H1 (cell line): ENCODE measurements around the gene PUSL1. TPM values are rescaled to one million over a fixed set of nuclear protein-coding genes. Genes with fewer than 3 reads are reported as not detected.

ENCODE experiments used
- CTCF ChIA-PET: fragments of 300-600 bp; sonication (Branson Sonifier 250); formaldehyde crosslinking; loops from one replicate; lab custom pipeline; 2021; ENCODE audit not compliant: partially characterized antibody; lab: Charles Lee
- POLR2A ChIA-PET: fragments of 300-600 bp; sonication (Branson Sonifier 250); formaldehyde crosslinking; loops from one replicate; lab custom pipeline; 2021; ENCODE audit warnings: inconsistent platforms; ENCODE audit not compliant: partially characterized antibody; lab: Charles Lee
- DNase-seq, 2 experiments: peaks; one replicate each; pipeline versions ENCODE4 v3.0.0 to v3.0.0-alpha.2; 2010 to 2022; ENCODE audit warnings: low spot score in 2 of 2, low read depth in 1 of 2, mixed read lengths in 1 of 2
- FAIRE-seq: peaks from 2 replicates; lab custom pipeline; 2011; peaks lifted over from hg19 to GRCh38; lab: Jason Lieb, UNC
- H2AFZ ChIP-seq: 2 replicates; pipeline ENCODE4 v1.8.1; 2012; ENCODE audit warnings: low read length, inconsistent platforms
- H2AK5ac ChIP-seq: 2 replicates; pipeline ENCODE4 v1.6.1; 2013; ENCODE audit warnings: low read depth, low read length
- H2BK120ac ChIP-seq: replicated peaks from 2 replicates; pipeline ENCODE3; 2013; ENCODE audit warnings: low read depth, low read length, inconsistent platforms
- H2BK12ac ChIP-seq: 2 replicates; pipeline ENCODE4 v1.6.1; 2013; ENCODE audit warnings: low read depth, low read length
- H2BK15ac ChIP-seq: 2 replicates; pipeline ENCODE4 v1.6.1; 2013; ENCODE audit warnings: low read length
- H2BK20ac ChIP-seq: 2 replicates; pipeline ENCODE4 v1.6.1; 2013; ENCODE audit warnings: low read length
- H2BK5ac ChIP-seq: 2 replicates; pipeline ENCODE4 v1.6.1; 2013; ENCODE audit warnings: low read depth, low read length
- H3K14ac ChIP-seq: 2 replicates; pipeline ENCODE4 v1.6.1; 2013; ENCODE audit warnings: inconsistent platforms; ENCODE audit not compliant: insufficient read length
- H3K18ac ChIP-seq: 2 replicates; pipeline ENCODE4 v1.6.1; 2013; ENCODE audit warnings: low read length; ENCODE audit errors: extremely low read depth
- H3K23ac ChIP-seq: 2 replicates; pipeline ENCODE4 v1.6.1; 2013; ENCODE audit warnings: inconsistent platforms; ENCODE audit not compliant: insufficient read length
- H3K23me2 ChIP-seq: 2 replicates; pipeline ENCODE4 v1.6.1; 2013; ENCODE audit warnings: low read depth, low read length
- H3K27ac ChIP-seq: 2 replicates; pipeline ENCODE4 v1.6.1; 2011; ENCODE audit warnings: low read depth, low read length, inconsistent platforms
- H3K27me3 ChIP-seq, 4 experiments: replicated peaks in 1 of 4; 1 replicate in 1 of 4; 2 replicates in 3 of 4; pipeline versions ENCODE4 v1.6.1 to v1.8.1; 2011 to 2013; ENCODE audit warnings: low read length in 3 of 4, mild to moderate bottlenecking in 3 of 4, inconsistent platforms in 2 of 4, mixed read lengths in 2 of 4, moderate library complexity in 1 of 4; ENCODE audit not compliant: control insufficient read depth in 3 of 4, insufficient read depth in 3 of 4; ENCODE audit errors: extremely low read depth in 1 of 4
- H3K36me3 ChIP-seq, 4 experiments: 2 replicates each; pipeline versions ENCODE4 v1.6.1 to v1.8.1; 2011 to 2013; ENCODE audit warnings: mild to moderate bottlenecking in 4 of 4, low read length in 3 of 4, moderate library complexity in 2 of 4, control low read depth in 1 of 4, inconsistent platforms in 1 of 4; ENCODE audit not compliant: insufficient read depth in 4 of 4, control insufficient read depth in 2 of 4
- H3K4ac ChIP-seq: replicated peaks from 2 replicates; pipeline ENCODE3; 2013; ENCODE audit warnings: low read length, low read depth, mixed read lengths, inconsistent platforms; ENCODE audit not compliant: insufficient read length
- H3K4me1 ChIP-seq, 4 experiments: replicated peaks in 1 of 4; 1 replicate in 1 of 4; 2 replicates in 3 of 4; pipeline versions ENCODE4 v1.6.1 to v1.8.1; 2011 to 2013; ENCODE audit warnings: low read length in 3 of 4, inconsistent platforms in 2 of 4, mixed read lengths in 1 of 4; ENCODE audit not compliant: insufficient read depth in 4 of 4, control insufficient read depth in 3 of 4
- H3K4me2 ChIP-seq, 2 experiments: 2 replicates each; pipeline versions ENCODE4 v1.6.1 to v1.8.1; 2011 to 2013; ENCODE audit warnings: low read depth in 2 of 2, low read length in 2 of 2, control low read depth in 1 of 2, inconsistent platforms in 1 of 2, mild to moderate bottlenecking in 1 of 2; ENCODE audit not compliant: insufficient read depth in 1 of 2
- H3K4me3 ChIP-seq, 4 experiments: fragments of 200-600, 300-600 bp in 1 of 4; sonication (generic), shearing (Covaris generic), sonication (Bioruptor Twin) in 1 of 4; 2 replicates each; pipeline versions ENCODE4 v1.5.1 to v1.8.1; 2011 to 2016; ENCODE audit warnings: low read length in 4 of 4, low read depth in 3 of 4, control low read depth in 2 of 4, inconsistent platforms in 2 of 4, mild to moderate bottlenecking in 2 of 4, mixed read lengths in 1 of 4, moderate library complexity in 1 of 4; ENCODE audit not compliant: insufficient read depth in 2 of 4; ENCODE audit errors: extremely low read depth in 1 of 4
- H3K56ac ChIP-seq: replicated peaks from 2 replicates; pipeline ENCODE3; 2013; ENCODE audit warnings: low read depth, mild to moderate bottlenecking, mixed read lengths, low read length, inconsistent platforms; ENCODE audit not compliant: insufficient read length
- H3K79me1 ChIP-seq: 2 replicates; pipeline ENCODE4 v1.6.1; 2013; ENCODE audit warnings: low read depth, low read length, control low read depth
- H3K79me2 ChIP-seq, 2 experiments: 2 replicates each; pipeline versions ENCODE4 v1.6.1 to v1.8.1; 2012 to 2013; ENCODE audit warnings: low read length in 2 of 2, mild to moderate bottlenecking in 2 of 2, inconsistent platforms in 1 of 2; ENCODE audit not compliant: insufficient read depth in 2 of 2, control insufficient read depth in 1 of 2
- H3K9ac ChIP-seq, 4 experiments: replicated peaks in 1 of 4; 1 replicate in 1 of 4; 2 replicates in 3 of 4; pipeline versions ENCODE4 v1.6.1 to v1.8.1; 2011 to 2013; ENCODE audit warnings: low read depth in 3 of 4, low read length in 3 of 4, control low read depth in 2 of 4, mild to moderate bottlenecking in 2 of 4, moderate library complexity in 2 of 4, inconsistent platforms in 1 of 4; ENCODE audit errors: extremely low read depth in 1 of 4
- H3K9me3 ChIP-seq, 2 experiments: 2 replicates each; pipeline versions ENCODE4 v1.6.1 to v1.8.1; 2012 to 2013; ENCODE audit warnings: mild to moderate bottlenecking in 2 of 2, moderate library complexity in 2 of 2, control low read depth in 1 of 2, inconsistent platforms in 1 of 2, low read depth in 1 of 2, low read length in 1 of 2, mixed read lengths in 1 of 2; ENCODE audit not compliant: insufficient read depth in 2 of 2
- H4K20me1 ChIP-seq, 2 experiments: replicated peaks in 1 of 2; 2 replicates each; pipeline versions ENCODE3 to v1.8.1; 2011 to 2013; ENCODE audit warnings: inconsistent platforms in 2 of 2, low read length in 2 of 2, mild to moderate bottlenecking in 1 of 2; ENCODE audit not compliant: insufficient read depth in 2 of 2, control insufficient read depth in 1 of 2
- H4K5ac ChIP-seq: 2 replicates; pipeline ENCODE4 v1.6.1; 2013; ENCODE audit warnings: low read length, low read depth, mixed read lengths, inconsistent platforms; ENCODE audit not compliant: insufficient read length
- H4K8ac ChIP-seq: 2 replicates; pipeline ENCODE4 v1.8.0; 2013; ENCODE audit warnings: mild to moderate bottlenecking, moderate library complexity, low read length, inconsistent platforms; ENCODE audit not compliant: insufficient read depth; ENCODE audit errors: extremely low read depth
- H4K91ac ChIP-seq: replicated peaks from 2 replicates; pipeline ENCODE3; 2013; ENCODE audit warnings: low read length, mixed read lengths, inconsistent platforms; ENCODE audit not compliant: insufficient read length
- EP300 ChIP-seq, 2 experiments: IDR thresholded peaks; 1 replicate in 1 of 2; 2 replicates in 1 of 2; pipeline ENCODE4 v1.6.1; 2011 to 2012; ENCODE audit warnings: low read depth in 2 of 2, low read length in 2 of 2, mild to moderate bottlenecking in 2 of 2, borderline replicate concordance in 1 of 2, inconsistent platforms in 1 of 2, moderate library complexity in 1 of 2
- KDM1A ChIP-seq: fragments of 200-600, 300-600 bp; sonication (generic); IDR thresholded peaks from 2 replicates; pipeline ENCODE4 v1.7.1; 2016; ENCODE audit warnings: mild to moderate bottlenecking, low read length, borderline replicate concordance
- RBBP5 ChIP-seq: IDR thresholded peaks from 2 replicates; pipeline ENCODE4 v1.7.1; 2012; ENCODE audit warnings: low read depth, mild to moderate bottlenecking, inconsistent platforms, low read length, moderate library complexity, borderline replicate concordance
- TAF7 ChIP-seq: optimal IDR thresholded peaks from 2 replicates; pipeline ENCODE3; 2011; ENCODE audit warnings: low read depth, mild to moderate bottlenecking, inconsistent platforms, low read length, moderate library complexity, borderline replicate concordance
- WGBS, 2 experiments: shearing (Covaris generic) in 1 of 2; methylation state at CpG; one replicate each; pipeline versions ENCODE4 v1.1.6 to v1.1.7; 2013 to 2015; ENCODE audit warnings: low lambda C conversion rate in 2 of 2, mixed read lengths in 2 of 2, inconsistent platforms in 1 of 2, low coverage in 1 of 2, missing lambda C conversion rate in 1 of 2; ENCODE audit not compliant: insufficient replicate concordance in 2 of 2, insufficient coverage in 1 of 2, insufficient read length in 1 of 2; ENCODE audit errors: extremely low coverage in 1 of 2, missing lambda C conversion rate in 1 of 2; 5-methylcytosine and 5-hydroxymethylcytosine counted together
- polyA plus RNA-seq, 7 experiments: library from polyadenylated mRNA; depleted of rRNA in 3 of 7; stranded (reverse) in 5 of 7; unstranded in 2 of 7; fragments of >200 nt in 5 of 7; fragments of 200-250 nt in 2 of 7; gene quantifications; 1 replicate in 5 of 7; 2 replicates in 1 of 7; 4 replicates in 1 of 7; pipeline versions ENCODE4 v1.2.1 to v1.2.3, GENCODE V29; 2011 to 2013; ENCODE audit warnings: missing spikeins in 2 of 7, mixed read lengths in 2 of 7
- total RNA-seq: library from RNA; stranded (reverse); fragmentation: NEBNext Ultra II Directional; extraction: Animal tissue kit (Norgen Biotek cat#: 25700); gene quantifications from 2 replicates; pipeline ENCODE4 v1.2.1, GENCODE V29; 2021

Gene PUSL1
- total and polyA plus RNA-seq, 2 of the 8 experiments (the other 6 are each of a cell fraction or from before 2014, with no cell fraction given), result 38.8 to 87.4 TPM

- TF ChIP-seq KDM1A, result no peak
- no peak for TF ChIP-seq RBBP5
- TF ChIP-seq TAF7, result no peak
- TF ChIP-seq EP300 (IDR thresholded peaks at IDR 0.05; ENCODE audit: borderline replicate concordance in 1 of 2, low read depth in 2 of 2, low read length in 2 of 2), result no peak
- H3K9ac ChIP-seq, result no peak overlapping the region
- FAIRE-seq (no peak), DNase-seq (no peak)
- H3K4me3 ChIP-seq, result no peak overlapping the region
- peaks cover 0 to 12% (median 0%) of the 10 kb centered on the region in 4 experiments; a peak in 2 of 7 replicates for H3K4me1 ChIP-seq
- no peaks in the 10 kb centered on the region for H3K79me1 ChIP-seq
- H4K91ac ChIP-seq, result peak overlapping the region; percentile 65
- H3K23me2 ChIP-seq, result no peaks in the 10 kb centered on the region
- H2BK15ac ChIP-seq, result no peak overlapping the region
- peaks cover 6 to 14% of the 10 kb centered on the region in 2 experiments for H4K20me1 ChIP-seq
- ChIA-PET POLR2A (interaction anchor here (0.6 to 1.7 kb wide), 5 partner anchors 9 to 35 kb away, joined by 3 to 6 read pairs (median 4); partner anchors contain the start of gene TAS1R3), CTCF (interaction anchor here (0.8 to 1.1 kb wide), 3 partner anchors 9 to 64 kb away, joined by 3 to 5 read pairs (median 3); partner anchors contain the start of genes B3GALT6 and SDF4)
- H3K27me3 ChIP-seq, result peaks cover 0 to 3% (median 0%) of the 10 kb centered on the region in 4 experiments; a peak in 1 of 7 replicates
- peak overlapping the region; percentile 60; the same call in 1 of the 2 replicates for H2BK5ac ChIP-seq
- 93% methylated on average over 50 of the region's 62 CpGs; no CpG with 5 or more reads in 1 of the 2 experiments for WGBS, 2 experiments
- no peak overlapping the region for H4K5ac ChIP-seq
- H3K9me3 ChIP-seq, result no peaks in the 10 kb centered on the region
- H2BK120ac ChIP-seq, result no peak overlapping the region
- peaks cover 0 to 7% (median 0%) of the 10 kb centered on the region in 4 experiments; a peak in 1 of 8 replicates for H3K36me3 ChIP-seq
- no peak overlapping the region for H2BK20ac ChIP-seq
- no peaks in the 10 kb centered on the region for H3K79me2 ChIP-seq
- no peak overlapping the region for H2BK12ac ChIP-seq
- no peak overlapping the region for H3K23ac ChIP-seq
- 0 out of 2 replicates have a peak overlapping the region, but pooled peaks have one; percentile 53 for H2AK5ac ChIP-seq
- no peak overlapping the region for H3K14ac ChIP-seq
- no peak overlapping the region for H3K56ac ChIP-seq
- no peak overlapping the region for H3K18ac ChIP-seq
- no peak overlapping the region for H4K8ac ChIP-seq
- H3K27ac ChIP-seq, result no peak overlapping the region
- H3K4ac ChIP-seq, result no peak overlapping the region
- no peak overlapping the region for H2AFZ ChIP-seq
- no peak overlapping the region for H3K4me2 ChIP-seq
Observed at GRCh38 chr1:1296070-1297061, 12.0 kb upstream of the PUSL1 start.
